Vagina (tissue), 2 donors: Measurements from ENCODE around the gene CEP162.

Source experiments
- POLR2A ChIP-seq, 2 donors: fragments of 450-650 bp; IDR thresholded peaks; one replicate each; pipeline ENCODE4 v1.6.1; 2017; ENCODE audit warnings: antibody characterized with exemption in 2 of 2, mild to moderate bottlenecking in 2 of 2, moderate library complexity in 2 of 2
- TF ChIP-seq, protein P1 (sequence below), 3 experiments: fragments of 450-650 bp in 2 of 3; fragments of 200-600 bp in 1 of 3; sonication (generic) in 1 of 3; IDR thresholded peaks; one replicate each; pipeline ENCODE4 v1.5.1; 2017 to 2019; ENCODE audit warnings: antibody characterized with exemption in 3 of 3, mild to moderate bottlenecking in 2 of 3, moderate library complexity in 2 of 3

DNA sequence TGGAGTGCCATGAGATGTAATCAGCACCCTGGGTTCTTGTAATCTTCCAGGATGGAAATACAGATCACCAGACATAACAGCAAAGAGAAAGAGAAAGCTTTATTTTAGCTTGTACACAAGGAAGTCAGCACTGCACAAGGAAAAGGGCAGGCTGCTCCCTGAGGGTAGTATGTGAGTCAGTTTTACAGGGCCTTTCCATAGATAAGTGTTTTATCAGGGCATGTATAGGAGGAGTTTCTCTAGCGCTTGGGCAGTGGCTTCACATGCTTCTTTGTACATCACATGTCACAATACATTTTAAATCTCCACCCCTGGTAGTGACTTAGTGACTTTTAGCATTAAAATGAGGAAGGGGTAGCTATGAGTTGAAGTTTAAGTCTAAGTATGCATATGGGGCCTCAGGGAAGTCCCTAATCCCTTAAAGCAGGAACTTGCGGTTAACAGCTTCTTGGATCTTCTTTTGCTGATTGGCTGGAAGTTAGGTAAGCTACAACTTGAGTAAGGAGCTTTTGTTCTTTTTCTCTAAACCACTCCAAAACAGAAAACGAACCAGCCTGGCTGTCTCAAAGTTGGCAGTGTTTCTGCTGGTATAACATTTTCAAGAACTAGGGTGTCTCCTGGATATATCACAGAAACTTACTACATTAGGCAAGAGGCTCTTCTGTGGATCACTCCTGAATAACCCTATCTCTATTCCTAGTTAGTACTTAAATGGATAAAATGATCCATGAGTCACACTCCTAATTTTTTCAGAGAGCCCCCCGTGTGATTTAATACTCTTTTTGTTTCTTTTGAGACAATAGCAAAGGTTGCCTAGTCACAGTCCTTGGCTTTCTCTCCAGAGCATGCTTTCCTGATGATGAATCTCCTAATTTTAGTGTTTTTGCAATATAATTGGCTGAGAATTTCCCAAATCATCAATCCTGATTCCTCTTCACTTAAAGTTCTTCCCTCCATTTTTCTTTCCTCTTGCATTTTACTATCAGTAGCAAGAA is 133.7 kb downstream of the CEP162 start:
- TF ChIP-seq, protein P1, sequence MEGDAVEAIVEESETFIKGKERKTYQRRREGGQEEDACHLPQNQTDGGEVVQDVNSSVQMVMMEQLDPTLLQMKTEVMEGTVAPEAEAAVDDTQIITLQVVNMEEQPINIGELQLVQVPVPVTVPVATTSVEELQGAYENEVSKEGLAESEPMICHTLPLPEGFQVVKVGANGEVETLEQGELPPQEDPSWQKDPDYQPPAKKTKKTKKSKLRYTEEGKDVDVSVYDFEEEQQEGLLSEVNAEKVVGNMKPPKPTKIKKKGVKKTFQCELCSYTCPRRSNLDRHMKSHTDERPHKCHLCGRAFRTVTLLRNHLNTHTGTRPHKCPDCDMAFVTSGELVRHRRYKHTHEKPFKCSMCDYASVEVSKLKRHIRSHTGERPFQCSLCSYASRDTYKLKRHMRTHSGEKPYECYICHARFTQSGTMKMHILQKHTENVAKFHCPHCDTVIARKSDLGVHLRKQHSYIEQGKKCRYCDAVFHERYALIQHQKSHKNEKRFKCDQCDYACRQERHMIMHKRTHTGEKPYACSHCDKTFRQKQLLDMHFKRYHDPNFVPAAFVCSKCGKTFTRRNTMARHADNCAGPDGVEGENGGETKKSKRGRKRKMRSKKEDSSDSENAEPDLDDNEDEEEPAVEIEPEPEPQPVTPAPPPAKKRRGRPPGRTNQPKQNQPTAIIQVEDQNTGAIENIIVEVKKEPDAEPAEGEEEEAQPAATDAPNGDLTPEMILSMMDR (IDR thresholded peaks at IDR 0.05) = no peak
- TF ChIP-seq POLR2A (IDR thresholded peaks at IDR 0.05) = no peak
